ENCODE data around the gene LPP. TPM values are rescaled to one million over a fixed set of nuclear protein-coding genes. Genes with fewer than 3 reads are reported as not detected.
A peak's percentile ranks its signal among the peaks of the same experiment; 100 is the strongest.
"Not testable (repeated sequence)": the region's sequence is repeated elsewhere in the genome, so short reads cannot be mapped to it uniquely, and the experiment has no call there.

Gene LPP
- total RNA-seq, 8 experiments from 2014 or later, result 6.0 to 77.8 (median 15.4) TPM

- Histone ChIP-seq H3K4me1 (replicated peaks in 1 of 2) (no peaks in the 10 kb centered on the region), H3K4me3 (no peak overlapping the region), H3K27ac (no peak overlapping the region)
- ATAC-seq (replicated peaks in 6 of 8), result peak in 3 of 8 experiments; percentile 32 to 74 (median 71)
- 35 to 100% (median 94%) methylated on average over 1 to 5 of the region's 5 CpGs for WGBS, 10 experiments
- in situ Hi-C loops (cut with MboI; ENCODE audit: low pct_unique_long_range_greater_than_20kb in 2 of 9, low sequenced_read_pairs in 9 of 9, unreplicated experiment in 9 of 9), result no loop called here
Measured at GRCh38 chr3:188631291-188632010, 477.5 kb downstream of the LPP start.

GRCh38 chr3:188633206-188633605 lies 479.2 kb downstream of the LPP start:
- ATAC-seq (replicated peaks in 6 of 8), result no peak
- in situ Hi-C loops (cut with MboI; ENCODE audit: low pct_unique_long_range_greater_than_20kb in 2 of 9, low sequenced_read_pairs in 9 of 9, unreplicated experiment in 9 of 9), result no loop called here
- no peaks in the 10 kb centered on the region for H3K4me1 ChIP-seq (replicated peaks in 1 of 2)
- H3K27ac ChIP-seq, result no peak overlapping the region
- 58 to 100% (median 92%) methylated on average over 1 to 3 of the region's 4 CpGs; no CpG with 5 or more reads in 1 of the 10 experiments for WGBS, 10 experiments
- no peak overlapping the region for H3K4me3 ChIP-seq

GRCh38 chr3:188634285-188634684 lies 480.3 kb downstream of the LPP start:
- Histone ChIP-seq H3K4me1 (replicated peaks in 1 of 2) (no peaks in the 10 kb centered on the region), H3K27ac (no peak overlapping the region), H3K4me3 (no peak overlapping the region)
- in situ Hi-C loops (cut with MboI; ENCODE audit: low pct_unique_long_range_greater_than_20kb in 2 of 9, low sequenced_read_pairs in 9 of 9, unreplicated experiment in 9 of 9), result no loop called here
- 91 to 100% (median 100%) methylated on average over 2 to 6 of the region's 8 CpGs; no CpG with 5 or more reads in 4 of the 10 experiments for WGBS, 10 experiments
- no peak for ATAC-seq (replicated peaks in 6 of 8)

- in situ Hi-C loops (cut with MboI; ENCODE audit: low pct_unique_long_range_greater_than_20kb in 2 of 9, low sequenced_read_pairs in 9 of 9, unreplicated experiment in 9 of 9), result no loop called here
Measured at GRCh38 chr3:188635258-188636042, 481.5 kb downstream of the LPP start.

GRCh38 chr3:188636292-188636691 lies 482.3 kb downstream of the LPP start:
- H3K4me1 ChIP-seq (replicated peaks in 1 of 2); in situ Hi-C loops (cut with MboI; ENCODE audit: low pct_unique_long_range_greater_than_20kb in 2 of 9, low sequenced_read_pairs in 9 of 9, unreplicated experiment in 9 of 9); ATAC-seq (replicated peaks in 6 of 8); H3K4me3 ChIP-seq; H3K27ac ChIP-seq: not testable (repeated sequence)
- 88 to 100% (median 97%) methylated on average over 1 to 9 of the region's 13 CpGs; no CpG with 5 or more reads in 6 of the 10 experiments for WGBS, 10 experiments

More at GRCh38 chr3:188635258-188636042, 481.5 kb downstream of the LPP start:
- H3K4me1 ChIP-seq (replicated peaks in 1 of 2), result no peaks in the 10 kb centered on the region
- no peak overlapping the region for H3K4me3 ChIP-seq
- no peak overlapping the region for H3K27ac ChIP-seq
- WGBS, 10 experiments, result 42 to 93% (median 86%) methylated on average over 4 to 10 of the region's 10 CpGs
- ATAC-seq (replicated peaks in 6 of 8), result peak in 2 of 8 experiments; percentile 37 to 65

GRCh38 chr3:188641076-188641475 lies 487.1 kb downstream of the LPP start:
- no peak overlapping the region for H3K27ac ChIP-seq
- H3K4me1 ChIP-seq (replicated peaks in 1 of 2), result no peaks in the 10 kb centered on the region
- H3K4me3 ChIP-seq, result no peak overlapping the region
- 41 to 100% (median 88%) methylated on average over 1 to 3 of the region's 3 CpGs for WGBS, 10 experiments
- in situ Hi-C loops (cut with MboI; ENCODE audit: low pct_unique_long_range_greater_than_20kb in 2 of 9, low sequenced_read_pairs in 9 of 9, unreplicated experiment in 9 of 9), result no loop called here
- peak in 1 of 8 experiments; percentile 41 for ATAC-seq (replicated peaks in 6 of 8)

- no peak overlapping the region for H3K27ac ChIP-seq
- ATAC-seq (replicated peaks in 6 of 8), result no peak
- no peak overlapping the region for H3K4me3 ChIP-seq
- H3K4me1 ChIP-seq (replicated peaks in 1 of 2), result no peaks in the 10 kb centered on the region
- in situ Hi-C loops (cut with MboI; ENCODE audit: low pct_unique_long_range_greater_than_20kb in 2 of 9, low sequenced_read_pairs in 9 of 9, unreplicated experiment in 9 of 9), result no loop called here
- 76 to 100% (median 94%) methylated on average over 1 to 3 of the region's 3 CpGs; no CpG with 5 or more reads in 2 of the 10 experiments for WGBS, 10 experiments
Measured at GRCh38 chr3:188643736-188644135, 489.8 kb downstream of the LPP start.

GRCh38 chr3:188646592-188646991 lies 492.6 kb downstream of the LPP start:
- no peaks in the 10 kb centered on the region for H3K4me1 ChIP-seq (replicated peaks in 1 of 2)
- 0% methylated on average over 1 of the region's 1 CpG; no CpG with 5 or more reads in 4 of the 10 experiments for WGBS, 10 experiments
- peak in 3 of 8 experiments; percentile 19 to 27 (median 21) for ATAC-seq (replicated peaks in 6 of 8)
- no peak overlapping the region for H3K27ac ChIP-seq
- in situ Hi-C loops (cut with MboI; ENCODE audit: low pct_unique_long_range_greater_than_20kb in 2 of 9, low sequenced_read_pairs in 9 of 9, unreplicated experiment in 9 of 9), result no loop called here
- H3K4me3 ChIP-seq, result no peak overlapping the region

- Histone ChIP-seq H3K4me1 (replicated peaks in 1 of 2) (no peaks in the 10 kb centered on the region), H3K4me3 (no peak overlapping the region), H3K27ac (no peak overlapping the region)
- peak in 1 of 8 experiments; percentile 49 for ATAC-seq (replicated peaks in 6 of 8)
- in situ Hi-C loops (cut with MboI; ENCODE audit: low pct_unique_long_range_greater_than_20kb in 2 of 9, low sequenced_read_pairs in 9 of 9, unreplicated experiment in 9 of 9), result no loop called here
- 75 to 100% (median 99%) methylated on average over 1 to 6 of the region's 6 CpGs; no CpG with 5 or more reads in 4 of the 10 experiments for WGBS, 10 experiments
Measured at GRCh38 chr3:188647237-188647636, 493.3 kb downstream of the LPP start.

- in situ Hi-C loops (cut with MboI; ENCODE audit: low pct_unique_long_range_greater_than_20kb in 2 of 9, low sequenced_read_pairs in 9 of 9, unreplicated experiment in 9 of 9), result no loop called here
- Histone ChIP-seq H3K27ac (no peak overlapping the region), H3K4me3 (no peak overlapping the region), H3K4me1 (replicated peaks in 1 of 2) (no peaks in the 10 kb centered on the region)
- ATAC-seq (replicated peaks in 6 of 8), result no peak
- 80 to 100% (median 93%) methylated on average over 1 to 2 of the region's 2 CpGs; no CpG with 5 or more reads in 5 of the 10 experiments for WGBS, 10 experiments
Measured at GRCh38 chr3:188649521-188649920, 495.6 kb downstream of the LPP start.

- no peak overlapping the region for H3K4me3 ChIP-seq
- in situ Hi-C loops (cut with MboI; ENCODE audit: low pct_unique_long_range_greater_than_20kb in 2 of 9, low sequenced_read_pairs in 9 of 9, unreplicated experiment in 9 of 9), result no loop called here
- no peak for ATAC-seq (replicated peaks in 6 of 8)
- 80 to 100% (median 97%) methylated on average over 1 to 3 of the region's 3 CpGs; no CpG with 5 or more reads in 2 of the 10 experiments for WGBS, 10 experiments
- no peak overlapping the region for H3K27ac ChIP-seq
- no peaks in the 10 kb centered on the region for H3K4me1 ChIP-seq (replicated peaks in 1 of 2)
Measured at GRCh38 chr3:188656196-188656982, 502.4 kb downstream of the LPP start.

- WGBS, 10 experiments, result 80 to 100% (median 100%) methylated on average over 1 of the region's 1 CpG; no CpG with 5 or more reads in 4 of the 10 experiments
- ATAC-seq (replicated peaks in 6 of 8), result no peak
- in situ Hi-C loops (cut with MboI; ENCODE audit: low pct_unique_long_range_greater_than_20kb in 2 of 9, low sequenced_read_pairs in 9 of 9, unreplicated experiment in 9 of 9), result no loop called here
- Histone ChIP-seq H3K4me3 (no peak overlapping the region), H3K4me1 (replicated peaks in 1 of 2) (no peaks in the 10 kb centered on the region), H3K27ac (no peak overlapping the region)
Measured at GRCh38 chr3:188658606-188659005, 504.6 kb downstream of the LPP start.
